OCI-LY3 (cell line): Measurements from ENCODE around the gene CABLES1.

Source experiments
- CTCF ChIP-seq: fragments of 200-600, 300-600 bp; sonication (generic); IDR thresholded peaks from 2 replicates; pipeline ENCODE4 v1.5.1; 2014; ENCODE audit warnings: antibody characterized with exemption, low read length, low read depth
- EZH2phosphoT487 ChIP-seq: fragments of 200-600 bp; shearing (Covaris generic); IDR thresholded peaks from 2 replicates; pipeline ENCODE4 v1.6.1; 2018; ENCODE audit warnings: antibody characterized with exemption, mixed run types, low read depth

DNA sequence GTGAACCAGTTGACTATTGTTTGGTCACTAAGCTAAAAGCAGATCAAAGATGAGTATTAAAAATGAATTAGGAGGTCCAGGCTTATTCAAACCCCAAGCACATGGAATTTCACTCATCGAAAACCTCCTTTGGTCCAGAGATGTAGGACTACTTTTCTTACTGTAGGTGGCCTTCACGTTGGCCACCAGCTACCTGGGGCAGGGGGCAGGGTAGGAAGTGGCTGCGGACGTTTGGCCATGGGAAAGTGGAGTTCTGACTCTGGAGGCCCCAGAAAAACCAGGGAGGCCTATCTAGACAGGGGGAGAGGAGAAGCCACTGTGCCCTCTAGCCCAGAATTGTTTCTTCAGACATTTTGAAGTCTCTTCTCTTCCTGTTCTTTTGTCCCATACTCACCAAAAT, 31.8 kb upstream of the CABLES1 start:
- TF ChIP-seq CTCF: no peak
- no peak for TF ChIP-seq EZH2phosphoT487
